Astrocyte (in vitro differentiated cells and primary cell): ENCODE results near the gene UNC5C.

Experiments used
- EZH2 ChIP-seq: IDR thresholded peaks from 2 replicates; pipeline ENCODE4 v1.6.1; 2012; ENCODE audit warnings: mild to moderate bottlenecking, low read length, inconsistent platforms; ENCODE audit not compliant: insufficient read depth
- TF ChIP-seq, protein P1 (sequence below): IDR thresholded peaks from 2 replicates; pipeline ENCODE4 v1.5.1; 2011; ENCODE audit warnings: low read depth, mild to moderate bottlenecking, inconsistent platforms, low read length, moderate library complexity; ENCODE audit not compliant: insufficient read depth

DNA sequence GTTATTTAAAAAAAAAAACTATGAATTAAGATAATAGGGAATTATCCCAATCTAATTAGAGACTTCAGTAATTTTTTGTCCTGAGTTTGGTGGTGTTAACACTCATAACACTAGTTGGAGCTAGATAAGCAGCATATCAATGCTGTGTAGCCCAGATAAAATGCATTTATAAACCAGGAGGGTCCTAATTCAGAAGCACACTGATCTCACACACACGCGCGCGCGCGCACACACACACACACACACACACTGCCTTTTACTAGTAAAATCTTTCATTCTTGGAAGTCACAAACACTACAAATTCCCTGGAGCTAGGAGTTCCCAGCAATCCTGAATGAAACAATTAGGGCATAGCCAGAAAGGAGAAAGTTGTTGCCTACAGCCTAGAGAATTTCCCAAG is 3.2 kb downstream of the UNC5C start:
- TF ChIP-seq, protein P1, sequence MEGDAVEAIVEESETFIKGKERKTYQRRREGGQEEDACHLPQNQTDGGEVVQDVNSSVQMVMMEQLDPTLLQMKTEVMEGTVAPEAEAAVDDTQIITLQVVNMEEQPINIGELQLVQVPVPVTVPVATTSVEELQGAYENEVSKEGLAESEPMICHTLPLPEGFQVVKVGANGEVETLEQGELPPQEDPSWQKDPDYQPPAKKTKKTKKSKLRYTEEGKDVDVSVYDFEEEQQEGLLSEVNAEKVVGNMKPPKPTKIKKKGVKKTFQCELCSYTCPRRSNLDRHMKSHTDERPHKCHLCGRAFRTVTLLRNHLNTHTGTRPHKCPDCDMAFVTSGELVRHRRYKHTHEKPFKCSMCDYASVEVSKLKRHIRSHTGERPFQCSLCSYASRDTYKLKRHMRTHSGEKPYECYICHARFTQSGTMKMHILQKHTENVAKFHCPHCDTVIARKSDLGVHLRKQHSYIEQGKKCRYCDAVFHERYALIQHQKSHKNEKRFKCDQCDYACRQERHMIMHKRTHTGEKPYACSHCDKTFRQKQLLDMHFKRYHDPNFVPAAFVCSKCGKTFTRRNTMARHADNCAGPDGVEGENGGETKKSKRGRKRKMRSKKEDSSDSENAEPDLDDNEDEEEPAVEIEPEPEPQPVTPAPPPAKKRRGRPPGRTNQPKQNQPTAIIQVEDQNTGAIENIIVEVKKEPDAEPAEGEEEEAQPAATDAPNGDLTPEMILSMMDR, result no peak
- TF ChIP-seq EZH2, result no peak
